ENCODE measurements around the gene OPRL1.

OPRL1 gene

DNA sequence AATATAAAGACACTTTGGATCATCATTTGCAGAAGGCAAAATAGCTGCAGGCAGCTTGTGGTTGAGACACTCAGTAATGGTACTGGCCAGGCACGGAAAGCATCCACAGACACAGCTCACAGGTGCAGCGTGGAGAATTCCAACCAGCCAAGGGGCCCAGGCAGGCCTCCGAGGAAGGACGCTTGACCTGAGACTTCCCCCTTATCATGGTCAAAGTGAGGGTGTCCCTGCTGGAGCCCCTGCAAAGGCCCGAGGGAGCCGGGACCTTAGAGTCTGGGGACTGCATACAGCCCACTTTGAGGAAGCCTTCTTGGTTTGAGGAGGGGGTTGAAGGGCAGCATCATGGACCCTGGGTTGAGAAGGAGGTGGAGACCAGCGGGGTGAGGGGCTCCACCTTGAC lies 69.3 kb downstream of the OPRL1 start:
- H3F3A ChIP-seq (ENCODE audit: insufficient read depth) = no peaks in the 10 kb centered on the region
- no peak for TF ChIP-seq EZH2phosphoT487 (conservative IDR thresholded peaks at IDR 0.05; ENCODE audit: low read length)
- TF ChIP-seq, protein P1, sequence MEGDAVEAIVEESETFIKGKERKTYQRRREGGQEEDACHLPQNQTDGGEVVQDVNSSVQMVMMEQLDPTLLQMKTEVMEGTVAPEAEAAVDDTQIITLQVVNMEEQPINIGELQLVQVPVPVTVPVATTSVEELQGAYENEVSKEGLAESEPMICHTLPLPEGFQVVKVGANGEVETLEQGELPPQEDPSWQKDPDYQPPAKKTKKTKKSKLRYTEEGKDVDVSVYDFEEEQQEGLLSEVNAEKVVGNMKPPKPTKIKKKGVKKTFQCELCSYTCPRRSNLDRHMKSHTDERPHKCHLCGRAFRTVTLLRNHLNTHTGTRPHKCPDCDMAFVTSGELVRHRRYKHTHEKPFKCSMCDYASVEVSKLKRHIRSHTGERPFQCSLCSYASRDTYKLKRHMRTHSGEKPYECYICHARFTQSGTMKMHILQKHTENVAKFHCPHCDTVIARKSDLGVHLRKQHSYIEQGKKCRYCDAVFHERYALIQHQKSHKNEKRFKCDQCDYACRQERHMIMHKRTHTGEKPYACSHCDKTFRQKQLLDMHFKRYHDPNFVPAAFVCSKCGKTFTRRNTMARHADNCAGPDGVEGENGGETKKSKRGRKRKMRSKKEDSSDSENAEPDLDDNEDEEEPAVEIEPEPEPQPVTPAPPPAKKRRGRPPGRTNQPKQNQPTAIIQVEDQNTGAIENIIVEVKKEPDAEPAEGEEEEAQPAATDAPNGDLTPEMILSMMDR (IDR thresholded peaks at IDR 0.05; ENCODE audit: insufficient read depth, low read length, poor library complexity, severe bottlenecking) = no peak
- H3K9ac ChIP-seq (ENCODE audit: low read length) = no peak overlapping the region
- H3K27me3 ChIP-seq (ENCODE audit: low read length) = no peaks in the 10 kb centered on the region
- no peak overlapping the region for H2AFZ ChIP-seq (ENCODE audit: low read depth, low read length, severe bottlenecking)
- no peaks in the 10 kb centered on the region for H3K9me2 ChIP-seq (replicated peaks; ENCODE audit: insufficient read depth, low read length)
- H3K4me3 ChIP-seq (ENCODE audit: insufficient read depth, low read length, poor library complexity, severe bottlenecking) = no peak overlapping the region
- no peaks in the 10 kb centered on the region for H3K79me2 ChIP-seq (ENCODE audit: insufficient read depth, low read length)
- no peaks in the 10 kb centered on the region for H4K20me1 ChIP-seq (ENCODE audit: low read depth, low read length)
- H3K9me3 ChIP-seq (ENCODE audit: insufficient read depth, low read length) = peaks cover 19% of the 10 kb centered on the region
- H3K27ac ChIP-seq (ENCODE audit: low read depth, low read length) = no peak overlapping the region
- H3K4me2 ChIP-seq (ENCODE audit: low read depth, low read length, poor library complexity, severe bottlenecking) = no peak overlapping the region
- H3K36me3 ChIP-seq (ENCODE audit: low read length) = no peaks in the 10 kb centered on the region

DNA sequence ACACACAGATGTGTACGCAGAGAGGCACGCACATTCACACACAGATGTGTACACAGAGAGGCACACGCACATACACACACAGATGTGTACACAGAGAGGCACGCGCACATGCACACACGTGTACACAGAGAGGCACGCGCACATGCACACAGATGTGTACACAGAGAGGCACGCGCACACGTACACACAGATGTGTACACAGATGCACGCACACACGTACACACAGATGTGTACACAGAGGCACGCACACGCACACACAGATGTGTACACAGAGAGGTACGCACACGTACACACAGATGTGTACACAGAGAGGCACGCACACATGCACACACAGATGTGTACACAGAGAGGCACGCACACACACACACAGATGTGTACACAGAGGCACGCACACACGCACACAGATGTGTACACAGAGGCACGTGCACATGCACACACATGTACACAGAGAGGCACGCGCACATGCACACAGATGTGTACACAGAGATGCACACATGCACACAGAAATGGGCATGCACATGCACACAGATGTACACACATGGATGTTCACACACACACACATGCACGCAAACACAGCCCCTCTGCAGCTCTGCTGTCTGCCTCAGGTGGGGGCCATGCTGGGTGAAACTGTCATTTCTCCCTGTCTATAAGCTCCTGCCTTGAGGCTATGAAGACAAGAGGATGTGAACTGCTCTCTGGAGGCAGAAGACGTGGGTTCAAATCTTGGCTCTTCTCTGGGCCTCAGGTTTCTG lies 70.1 kb downstream of the OPRL1 start:
- Histone ChIP-seq H3K9ac (ENCODE audit: low read length) (no peak overlapping the region), H3F3A (ENCODE audit: insufficient read depth) (no peaks in the 10 kb centered on the region), H2AFZ (ENCODE audit: low read depth, low read length, severe bottlenecking) (no peak overlapping the region), H3K9me3 (ENCODE audit: insufficient read depth, low read length) (peaks cover 11% of the 10 kb centered on the region), H3K27ac (ENCODE audit: low read depth, low read length) (no peak overlapping the region), H4K20me1 (ENCODE audit: low read depth, low read length) (no peaks in the 10 kb centered on the region), H3K4me3 (ENCODE audit: insufficient read depth, low read length, poor library complexity, severe bottlenecking) (no peak overlapping the region), H3K27me3 (ENCODE audit: low read length) (no peaks in the 10 kb centered on the region), H3K36me3 (ENCODE audit: low read length) (no peaks in the 10 kb centered on the region), H3K9me2 (replicated peaks; ENCODE audit: insufficient read depth, low read length) (no peaks in the 10 kb centered on the region), H3K79me2 (ENCODE audit: insufficient read depth, low read length) (no peaks in the 10 kb centered on the region), H3K4me2 (ENCODE audit: low read depth, low read length, poor library complexity, severe bottlenecking) (no peak overlapping the region)
- no peak for TF ChIP-seq EZH2phosphoT487 (conservative IDR thresholded peaks at IDR 0.05; ENCODE audit: low read length)
- TF ChIP-seq, protein P1 (IDR thresholded peaks at IDR 0.05; ENCODE audit: insufficient read depth, low read length, poor library complexity, severe bottlenecking) = no peak
